Peyer's patch (tissue), 4 donors: ENCODE measurements around the gene FAM110D. TPM values are rescaled to one million over a fixed set of nuclear protein-coding genes. Genes with fewer than 3 reads are reported as not detected.

Experiments
- DNase-seq, 3 donors: peaks; one replicate each; pipeline ENCODE4 v3.0.0-alpha.2; 2017 to 2019
- H3K27ac ChIP-seq, 4 donors: fragments of 200-600 bp; sonication (generic); one replicate each; pipeline ENCODE4 v1.5.1; 2016 to 2019
- H3K27me3 ChIP-seq, 2 donors: fragments of 200-600 bp; sonication (generic); one replicate each; pipeline ENCODE4 v1.5.1; 2019
- H3K36me3 ChIP-seq, 3 donors: fragments of 200-600 bp; sonication (generic); one replicate each; pipeline ENCODE4 v1.5.1; 2016 to 2019
- H3K4me1 ChIP-seq, 4 donors: fragments of 200-600 bp; sonication (generic); one replicate each; pipeline ENCODE4 v1.5.1; 2016 to 2019
- H3K4me3 ChIP-seq, 4 donors: fragments of 200-600 bp; sonication (generic); 1 replicate in 3 of 4; 2 replicates in 1 of 4; pipeline ENCODE4 v1.5.1; 2016 to 2019; ENCODE audit warnings: mild to moderate bottlenecking in 1 of 4
- H3K9me3 ChIP-seq, 4 donors: fragments of 200-600 bp; sonication (generic); one replicate each; pipeline ENCODE4 v1.5.1; 2016 to 2019; ENCODE audit warnings: mild to moderate bottlenecking in 1 of 4
- POLR2A ChIP-seq, 2 donors: fragments of 450-650 bp; IDR thresholded peaks; one replicate each; pipeline ENCODE4 v1.5.1; 2017; ENCODE audit warnings: antibody characterized with exemption in 2 of 2, mild to moderate bottlenecking in 2 of 2, moderate library complexity in 2 of 2
- total RNA-seq, 4 donors: library from RNA; depleted of rRNA; stranded (reverse); fragments of >200 nt; gene quantifications; one replicate each; pipeline ENCODE4 v1.1.0, GENCODE V29; 2016
- TF ChIP-seq, protein P1 (sequence below), 6 experiments: fragments of 450-650 bp in 4 of 6; fragments of 200-600 bp in 2 of 6; sonication (generic) in 1 of 6; IDR thresholded peaks; one replicate each; pipeline ENCODE4 v1.5.1; 2017 to 2019; ENCODE audit warnings: antibody characterized with exemption in 6 of 6, mild to moderate bottlenecking in 3 of 6, moderate library complexity in 1 of 6

Gene FAM110D
- total RNA-seq, 4 donors from 2014 or later, result 1.3 to 6.6 (median 1.3) TPM; not detected in 1

DNA sequence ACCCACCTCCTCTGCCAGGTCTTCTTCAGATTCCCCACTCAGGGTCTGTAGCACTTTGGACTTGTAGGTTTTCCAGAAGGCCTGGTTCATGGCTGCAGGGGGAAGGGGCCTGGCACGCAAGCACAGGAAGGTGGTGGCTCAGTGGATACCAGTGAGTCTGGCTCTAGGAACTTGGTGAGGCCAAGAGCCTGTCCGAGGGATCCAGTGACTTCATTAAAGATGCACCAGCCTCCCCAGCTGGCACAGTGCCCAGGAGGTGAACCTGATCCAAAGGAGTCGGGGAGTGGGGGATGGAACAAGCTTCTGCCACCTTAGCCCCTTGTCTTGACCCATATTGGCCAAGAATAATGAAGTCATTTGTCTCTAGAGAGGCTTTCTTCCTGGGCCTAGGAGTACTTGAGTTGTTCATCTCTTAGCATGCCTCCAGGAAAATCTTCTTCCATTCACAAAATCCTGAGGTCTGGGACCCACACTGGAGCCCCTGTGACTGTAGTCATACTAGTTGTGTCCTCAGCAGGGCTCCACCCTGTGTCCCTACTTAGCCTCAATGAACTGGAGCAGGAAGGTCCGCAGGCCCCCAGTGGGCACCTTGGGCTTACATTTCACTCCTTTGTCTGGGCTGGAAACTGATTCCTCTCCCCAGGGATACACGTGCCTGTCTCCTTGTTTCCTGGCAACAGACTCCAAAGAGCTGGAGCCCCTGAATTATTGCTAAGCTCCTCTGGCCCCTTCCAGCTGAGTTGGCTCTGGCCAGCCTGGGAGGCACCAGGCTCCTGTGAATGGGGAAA is 9.7 kb downstream of the FAM110D start, which contains the start of gene C1orf232:
Gene C1orf232, minus strand, starts transcription at position 554 of the 788 bp plus-strand sequence. Its CDS starts 464 bp downstream, at position 90.
- H3K36me3 ChIP-seq, result no peaks in the 10 kb centered on the region
- TF ChIP-seq, protein P1, sequence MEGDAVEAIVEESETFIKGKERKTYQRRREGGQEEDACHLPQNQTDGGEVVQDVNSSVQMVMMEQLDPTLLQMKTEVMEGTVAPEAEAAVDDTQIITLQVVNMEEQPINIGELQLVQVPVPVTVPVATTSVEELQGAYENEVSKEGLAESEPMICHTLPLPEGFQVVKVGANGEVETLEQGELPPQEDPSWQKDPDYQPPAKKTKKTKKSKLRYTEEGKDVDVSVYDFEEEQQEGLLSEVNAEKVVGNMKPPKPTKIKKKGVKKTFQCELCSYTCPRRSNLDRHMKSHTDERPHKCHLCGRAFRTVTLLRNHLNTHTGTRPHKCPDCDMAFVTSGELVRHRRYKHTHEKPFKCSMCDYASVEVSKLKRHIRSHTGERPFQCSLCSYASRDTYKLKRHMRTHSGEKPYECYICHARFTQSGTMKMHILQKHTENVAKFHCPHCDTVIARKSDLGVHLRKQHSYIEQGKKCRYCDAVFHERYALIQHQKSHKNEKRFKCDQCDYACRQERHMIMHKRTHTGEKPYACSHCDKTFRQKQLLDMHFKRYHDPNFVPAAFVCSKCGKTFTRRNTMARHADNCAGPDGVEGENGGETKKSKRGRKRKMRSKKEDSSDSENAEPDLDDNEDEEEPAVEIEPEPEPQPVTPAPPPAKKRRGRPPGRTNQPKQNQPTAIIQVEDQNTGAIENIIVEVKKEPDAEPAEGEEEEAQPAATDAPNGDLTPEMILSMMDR (IDR thresholded peaks at IDR 0.05), result no peak
- no peak for TF ChIP-seq POLR2A (IDR thresholded peaks at IDR 0.05)
- no peaks in the 10 kb centered on the region for H3K27me3 ChIP-seq
- no peaks in the 10 kb centered on the region for H3K9me3 ChIP-seq
- no peak for DNase-seq
- H3K4me3 ChIP-seq, result peak within 1 kb of the TSS; percentile 67 to 81 (median 74)
- peaks cover 0 to 18% (median 7%) of the 10 kb centered on the region in 4 donors for H3K4me1 ChIP-seq
- H3K27ac ChIP-seq, result peak within 1 kb of the TSS; percentile 55 to 79 (median 74)

DNA sequence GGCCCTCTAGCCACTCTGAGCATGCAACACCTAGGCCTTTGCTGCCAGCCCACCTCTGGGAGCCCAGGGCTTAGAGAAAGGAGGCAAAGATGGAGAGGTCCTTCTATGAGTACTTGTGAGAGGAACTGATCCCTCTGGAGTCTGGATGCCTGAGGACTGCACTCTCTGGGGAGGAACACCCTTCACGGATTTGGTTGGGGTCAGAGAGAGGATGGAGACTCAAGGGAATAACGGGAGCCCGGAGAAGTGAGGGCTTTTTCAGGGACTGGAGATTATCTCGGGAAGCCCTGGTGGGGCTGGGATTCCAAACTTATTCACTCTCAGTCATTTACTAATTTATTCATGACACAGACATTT is 10.3 kb downstream of the FAM110D start:
- H3K27me3 ChIP-seq, result no peaks in the 10 kb centered on the region
- H3K4me1 ChIP-seq, result peaks cover 0 to 14% (median 5%) of the 10 kb centered on the region in 4 donors
- no peak for DNase-seq
- H3K27ac ChIP-seq, result peak overlapping the region in 1 of 4 donors; percentile 76
- TF ChIP-seq POLR2A (IDR thresholded peaks at IDR 0.05), result no peak
- TF ChIP-seq, protein P1 (IDR thresholded peaks at IDR 0.05), result no peak
- H3K36me3 ChIP-seq, result no peaks in the 10 kb centered on the region
- no peaks in the 10 kb centered on the region for H3K9me3 ChIP-seq
- H3K4me3 ChIP-seq, result peak overlapping the region; percentile 67 to 81 (median 74)

DNA sequence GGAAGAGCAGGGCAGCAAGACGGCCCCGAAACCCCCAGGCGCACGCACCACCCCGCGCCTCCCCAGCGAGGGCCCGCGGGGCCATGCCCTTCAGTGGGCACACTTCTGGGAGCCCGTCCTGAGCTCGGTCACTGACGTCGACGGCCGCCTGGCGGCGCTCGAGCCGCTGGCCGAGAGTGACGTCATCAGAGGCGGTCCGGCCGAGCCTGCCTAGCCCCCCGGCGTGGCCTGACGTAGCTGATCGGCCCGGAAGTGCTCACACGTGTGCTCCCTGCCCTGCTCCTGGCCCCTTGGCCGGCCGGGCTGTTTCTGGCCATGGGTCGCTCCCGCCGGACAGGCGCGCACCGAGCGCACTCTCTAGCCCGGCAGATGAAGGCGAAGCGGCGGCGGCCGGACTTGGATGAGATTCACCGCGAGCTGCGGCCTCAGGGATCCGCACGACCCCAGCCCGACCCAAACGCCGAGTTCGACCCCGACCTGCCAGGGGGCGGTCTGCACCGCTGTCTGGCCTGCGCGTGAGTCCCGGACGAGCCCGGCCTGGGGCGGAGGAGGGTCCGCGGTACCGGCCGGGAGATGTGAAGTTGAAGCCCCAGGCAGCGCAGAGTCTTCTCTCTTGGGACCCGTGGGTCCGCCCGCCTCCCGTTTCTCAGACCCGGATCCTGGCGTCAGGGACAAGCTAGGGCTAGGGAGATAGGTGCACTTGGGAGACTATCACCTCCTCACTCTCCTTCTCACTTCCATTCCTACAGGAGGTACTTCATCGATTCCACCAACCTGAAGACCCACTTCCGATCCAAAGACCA is 11.0 kb downstream of the FAM110D start, which contains the start of gene ZNF593:
Gene ZNF593, plus strand, starts transcription at position 240 of the 803 bp plus-strand sequence. Its CDS starts 76 bp downstream, at position 316.
- TF ChIP-seq POLR2A (IDR thresholded peaks at IDR 0.05), result peak; percentile 33 to 62
- TF ChIP-seq, protein P1 (IDR thresholded peaks at IDR 0.05), result peak; percentile 94 to 99 (median 97)
- no peaks in the 10 kb centered on the region for H3K9me3 ChIP-seq
- peaks cover 0 to 14% (median 3%) of the 10 kb centered on the region in 4 donors for H3K4me1 ChIP-seq
- H3K36me3 ChIP-seq, result no peaks in the 10 kb centered on the region
- no peaks in the 10 kb centered on the region for H3K27me3 ChIP-seq
- peak within 1 kb of the TSS; percentile 55 to 79 (median 74) for H3K27ac ChIP-seq
- peak; percentile 89 to 96 (median 94) for DNase-seq
- H3K4me3 ChIP-seq, result peak within 1 kb of the TSS; percentile 67 to 81 (median 74)

DNA sequence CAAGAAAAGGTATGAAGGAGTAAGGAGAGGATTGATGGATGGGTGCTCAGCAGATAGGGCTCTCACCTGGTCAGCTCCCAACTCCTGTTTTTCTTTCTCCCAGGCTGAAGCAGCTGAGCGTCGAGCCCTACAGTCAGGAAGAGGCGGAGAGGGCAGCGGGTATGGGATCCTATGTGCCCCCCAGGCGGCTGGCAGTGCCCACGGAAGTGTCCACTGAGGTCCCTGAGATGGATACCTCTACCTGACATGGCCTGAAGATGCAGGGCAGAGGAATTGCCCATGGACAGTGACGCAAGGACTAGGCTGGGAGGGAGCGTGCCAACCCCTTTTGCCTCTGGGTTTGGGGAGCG is 11.6 kb downstream of the FAM110D start:
- Histone ChIP-seq H3K36me3 (no peaks in the 10 kb centered on the region), H3K9me3 (no peaks in the 10 kb centered on the region), H3K27me3 (no peaks in the 10 kb centered on the region), H3K4me1 (peaks cover 0 to 14% (median 3%) of the 10 kb centered on the region in 4 donors), H3K27ac (peak overlapping the region in 2 of 4 donors; percentile 76 to 79), H3K4me3 (peak overlapping the region; percentile 67 to 81 (median 74))
- TF ChIP-seq, protein P1 (IDR thresholded peaks at IDR 0.05), result no peak
- TF ChIP-seq POLR2A (IDR thresholded peaks at IDR 0.05), result no peak
- DNase-seq, result no peak
